ENCODE results near the gene FGF3.

- TF ChIP-seq POLR2AphosphoS5 (IDR thresholded peaks at IDR 0.05; ENCODE audit: low read depth, low read length): no peak
- TF ChIP-seq REST (IDR thresholded peaks at IDR 0.05; ENCODE audit: insufficient read depth in 1 of 2, low read depth in 2 of 2, low read length in 2 of 2): no peak
- TF ChIP-seq SIN3A (IDR thresholded peaks at IDR 0.05; ENCODE audit: borderline replicate concordance, insufficient read depth, low read length): no peak
Observed at GRCh38 chr11:69807106-69807815, 12.0 kb downstream of the FGF3 start.

Measured in PFSK-1 (cell line).